Calu3 (cell line): ENCODE data around the gene CCNDBP1. TPM values are rescaled to one million over a fixed set of nuclear protein-coding genes. Genes with fewer than 3 reads are reported as not detected.
"Not testable (repeated sequence)": the region's sequence is repeated elsewhere in the genome, so short reads cannot be mapped to it uniquely, and the experiment has no call there.

ENCODE experiments used
- BruUV-seq: library from RNA; stranded (reverse); fragments of 400-500 nt; replicated peaks from 2 replicates; lab custom pipeline; 2021; lab: Mats Ljungman, UMichigan
- CTCF ChIA-PET: fragments of 300-600 bp; sonication (Branson Sonifier 250); formaldehyde crosslinking; loops from one replicate; lab custom pipeline; 2022; ENCODE audit warnings: antibody characterized with exemption; lab: Charles Lee
- DNase-seq: peaks from one replicate; pipeline ENCODE4 v3.0.0; 2022
- H3K27ac Mint-ChIP-seq: one replicate; pipeline ENCODE4 v1.8.0; 2022; ENCODE audit warnings: mixed read lengths; ENCODE audit not compliant: unreplicated experiment
- H3K27me3 Mint-ChIP-seq: one replicate; pipeline ENCODE4 v1.8.0; 2022; ENCODE audit warnings: mixed read lengths; ENCODE audit not compliant: unreplicated experiment
- H3K36me3 Mint-ChIP-seq: one replicate; pipeline ENCODE4 v1.8.0; 2022; ENCODE audit warnings: mild to moderate bottlenecking, moderate library complexity, mixed read lengths; ENCODE audit not compliant: insufficient read depth, unreplicated experiment
- H3K4me1 Mint-ChIP-seq: one replicate; pipeline ENCODE4 v1.8.0; 2022; ENCODE audit warnings: mild to moderate bottlenecking, low read depth, mixed read lengths; ENCODE audit not compliant: unreplicated experiment
- H3K4me3 Mint-ChIP-seq: one replicate; pipeline ENCODE4 v1.8.0; 2022; ENCODE audit warnings: mild to moderate bottlenecking, low read depth, moderate library complexity, mixed read lengths; ENCODE audit not compliant: unreplicated experiment
- H3K9me3 Mint-ChIP-seq: one replicate; pipeline ENCODE4 v1.8.0; 2022; ENCODE audit warnings: low read depth, mixed read lengths; ENCODE audit not compliant: unreplicated experiment
- intact Hi-C: fragments of 100-400 bp; cut with micrococcal nuclease; formaldehyde crosslinking; loops from one replicate; pipeline ENCODE4 v1.10.0; 2022; ENCODE audit not compliant: unreplicated experiment
- total RNA-seq: library from RNA; stranded (reverse); gene quantifications from 2 replicates; pipeline ENCODE4 v1.2.3, GENCODE V29; 2022
- TF ChIP-seq, protein P1 (sequence below): fragments of 200-600 bp; IDR thresholded peaks from one replicate; pipeline ENCODE4 v1.8.0; 2022; ENCODE audit warnings: antibody characterized with exemption; ENCODE audit not compliant: unreplicated experiment

The CCNDBP1 gene
- total RNA-seq, 1 experiment from 2014 or later: 13.7 TPM

DNA sequence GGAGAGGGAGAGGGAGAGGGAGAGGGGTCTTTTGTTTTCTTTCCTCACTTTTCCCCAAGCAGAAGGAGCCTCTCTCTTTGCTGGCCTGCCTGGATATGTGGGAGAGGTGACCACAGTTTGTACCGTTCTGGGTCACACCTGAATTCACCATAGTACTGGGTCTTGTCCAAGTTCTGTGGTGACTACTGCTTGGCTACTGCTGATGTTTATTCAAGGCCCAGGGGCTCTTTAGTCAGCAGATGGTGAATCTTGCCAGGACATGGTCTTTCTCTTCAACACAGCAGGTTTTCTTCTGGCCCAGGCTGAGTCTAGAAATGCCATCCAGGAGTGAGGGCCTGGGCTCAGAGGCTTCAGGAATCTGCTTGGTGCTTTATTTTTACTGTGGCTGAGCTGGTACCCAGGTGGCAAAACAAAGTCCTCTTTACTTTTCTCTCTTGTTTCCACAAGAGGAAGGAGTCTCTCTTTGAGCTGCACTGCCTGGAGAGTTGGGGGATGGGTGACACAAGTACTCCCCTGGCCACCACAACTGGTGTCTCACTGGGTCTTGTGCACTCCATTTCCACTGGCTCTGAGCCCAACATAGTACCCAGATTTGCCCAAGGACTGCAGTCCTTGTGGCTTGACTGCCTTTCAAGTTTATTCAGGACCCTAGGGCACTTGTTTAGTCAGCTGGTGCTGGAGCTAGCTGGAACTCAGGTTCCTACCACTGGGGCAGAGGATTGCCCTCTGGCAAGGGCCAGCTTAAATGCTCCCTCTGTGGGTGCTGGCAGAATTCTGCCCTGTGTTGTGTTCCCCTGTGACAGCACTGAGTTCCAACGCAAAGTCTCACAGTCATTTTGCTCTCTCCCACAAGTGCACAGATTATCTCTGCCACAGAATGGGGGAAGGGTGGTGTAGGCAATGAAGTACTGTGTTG lies 16.8 kb upstream of the CCNDBP1 start:
- H3K27me3 Mint-ChIP-seq: no peaks in the 10 kb centered on the region
- H3K4me3 Mint-ChIP-seq: no peak overlapping the region
- intact Hi-C loops: no loop called here
- H3K36me3 Mint-ChIP-seq: peaks cover 4% of the 10 kb centered on the region
- CTCF ChIA-PET: no interaction called here
- H3K27ac Mint-ChIP-seq: no peak overlapping the region
- no peak for DNase-seq
- BruUV-seq: no TSS peak
- H3K9me3 Mint-ChIP-seq: no peaks in the 10 kb centered on the region
- TF ChIP-seq, protein P1, sequence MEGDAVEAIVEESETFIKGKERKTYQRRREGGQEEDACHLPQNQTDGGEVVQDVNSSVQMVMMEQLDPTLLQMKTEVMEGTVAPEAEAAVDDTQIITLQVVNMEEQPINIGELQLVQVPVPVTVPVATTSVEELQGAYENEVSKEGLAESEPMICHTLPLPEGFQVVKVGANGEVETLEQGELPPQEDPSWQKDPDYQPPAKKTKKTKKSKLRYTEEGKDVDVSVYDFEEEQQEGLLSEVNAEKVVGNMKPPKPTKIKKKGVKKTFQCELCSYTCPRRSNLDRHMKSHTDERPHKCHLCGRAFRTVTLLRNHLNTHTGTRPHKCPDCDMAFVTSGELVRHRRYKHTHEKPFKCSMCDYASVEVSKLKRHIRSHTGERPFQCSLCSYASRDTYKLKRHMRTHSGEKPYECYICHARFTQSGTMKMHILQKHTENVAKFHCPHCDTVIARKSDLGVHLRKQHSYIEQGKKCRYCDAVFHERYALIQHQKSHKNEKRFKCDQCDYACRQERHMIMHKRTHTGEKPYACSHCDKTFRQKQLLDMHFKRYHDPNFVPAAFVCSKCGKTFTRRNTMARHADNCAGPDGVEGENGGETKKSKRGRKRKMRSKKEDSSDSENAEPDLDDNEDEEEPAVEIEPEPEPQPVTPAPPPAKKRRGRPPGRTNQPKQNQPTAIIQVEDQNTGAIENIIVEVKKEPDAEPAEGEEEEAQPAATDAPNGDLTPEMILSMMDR: no peak
- no peaks in the 10 kb centered on the region for H3K4me1 Mint-ChIP-seq

DNA sequence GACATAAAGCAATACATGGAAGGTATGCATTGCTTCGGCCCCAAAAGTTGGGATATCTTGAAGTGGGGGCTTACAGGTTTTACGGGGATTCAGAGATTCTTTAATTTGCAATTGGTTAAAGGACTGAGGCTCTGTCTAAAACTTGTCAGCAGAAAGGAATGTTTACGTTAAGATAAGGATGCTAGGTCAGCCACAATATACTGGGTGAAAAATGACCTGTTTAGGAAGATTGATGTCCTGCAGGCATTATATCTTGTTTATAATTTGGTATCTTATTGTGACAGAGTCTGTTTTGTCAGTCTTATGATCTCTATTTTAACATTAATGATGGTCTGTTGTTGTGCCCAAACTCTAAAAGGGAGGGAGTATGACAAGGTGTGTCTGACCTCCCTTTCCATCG lies 15.3 kb upstream of the CCNDBP1 start:
- TF ChIP-seq, protein P1: no peak
- no peaks in the 10 kb centered on the region for H3K27me3 Mint-ChIP-seq
- H3K36me3 Mint-ChIP-seq: peaks cover 4% of the 10 kb centered on the region
- H3K4me3 Mint-ChIP-seq: no peak overlapping the region
- no peak for DNase-seq
- intact Hi-C loops: no loop called here
- H3K27ac Mint-ChIP-seq: no peak overlapping the region
- CTCF ChIA-PET: no interaction called here
- H3K4me1 Mint-ChIP-seq: no peaks in the 10 kb centered on the region
- no peaks in the 10 kb centered on the region for H3K9me3 Mint-ChIP-seq
- no TSS peak for BruUV-seq

DNA sequence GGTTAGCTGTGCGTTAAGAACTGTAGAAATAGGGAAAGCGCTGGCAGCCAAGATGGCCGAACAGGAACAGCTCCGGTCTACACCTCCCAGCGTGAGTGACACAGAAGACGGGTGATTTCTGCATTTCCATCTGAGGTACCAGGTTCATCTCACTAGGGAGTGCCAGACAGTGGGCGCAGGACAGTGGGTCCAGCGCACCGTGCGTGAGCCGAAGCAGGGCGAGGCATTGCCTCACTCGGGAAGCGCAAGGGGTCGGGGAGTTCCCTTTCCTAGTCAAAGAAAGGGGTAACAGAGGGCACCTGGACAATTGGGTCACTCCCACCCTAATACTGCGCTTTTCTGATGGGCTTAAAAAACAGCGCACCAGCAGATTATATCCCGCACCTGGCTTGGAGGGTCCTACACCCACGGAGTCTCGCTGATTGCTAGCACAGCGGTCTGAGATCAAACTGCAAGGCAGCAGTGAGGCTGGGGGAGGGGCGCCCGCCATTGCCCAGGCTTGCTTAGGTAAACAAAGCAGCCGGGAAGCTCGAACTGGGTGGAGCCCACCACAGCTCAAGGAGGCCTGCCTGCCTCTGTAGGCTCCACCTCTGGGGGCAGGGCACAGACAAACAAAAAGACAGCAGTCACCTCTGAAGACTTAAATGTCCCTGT lies 9.4 kb upstream of the CCNDBP1 start:
- H3K4me1 Mint-ChIP-seq, intact Hi-C loops, H3K9me3 Mint-ChIP-seq, H3K4me3 Mint-ChIP-seq, H3K27ac Mint-ChIP-seq, H3K27me3 Mint-ChIP-seq, BruUV-seq, CTCF ChIA-PET, H3K36me3 Mint-ChIP-seq, DNase-seq: not testable (repeated sequence)

DNA sequence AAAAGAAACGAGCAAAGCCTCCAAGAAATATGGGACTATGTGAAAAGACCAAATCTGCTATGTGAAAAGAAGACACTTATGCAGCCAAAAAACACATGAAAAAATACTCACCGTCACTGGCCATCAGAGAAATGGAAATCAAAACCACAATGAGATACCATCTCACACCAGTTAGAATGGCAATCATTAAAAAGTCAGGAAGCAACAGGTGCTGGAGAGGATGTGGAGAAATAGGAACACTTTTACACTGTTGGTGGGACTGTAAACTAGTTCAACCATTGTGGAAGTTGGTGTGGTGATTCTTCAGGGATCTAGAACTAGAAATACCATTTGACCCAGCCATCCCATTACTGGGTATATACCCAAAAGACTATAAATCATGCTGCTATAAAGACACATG lies 8.1 kb upstream of the CCNDBP1 start:
- H3K27ac Mint-ChIP-seq, CTCF ChIA-PET, H3K9me3 Mint-ChIP-seq, intact Hi-C loops, BruUV-seq, H3K4me3 Mint-ChIP-seq, DNase-seq, H3K4me1 Mint-ChIP-seq, H3K36me3 Mint-ChIP-seq, H3K27me3 Mint-ChIP-seq: not testable (repeated sequence)

DNA sequence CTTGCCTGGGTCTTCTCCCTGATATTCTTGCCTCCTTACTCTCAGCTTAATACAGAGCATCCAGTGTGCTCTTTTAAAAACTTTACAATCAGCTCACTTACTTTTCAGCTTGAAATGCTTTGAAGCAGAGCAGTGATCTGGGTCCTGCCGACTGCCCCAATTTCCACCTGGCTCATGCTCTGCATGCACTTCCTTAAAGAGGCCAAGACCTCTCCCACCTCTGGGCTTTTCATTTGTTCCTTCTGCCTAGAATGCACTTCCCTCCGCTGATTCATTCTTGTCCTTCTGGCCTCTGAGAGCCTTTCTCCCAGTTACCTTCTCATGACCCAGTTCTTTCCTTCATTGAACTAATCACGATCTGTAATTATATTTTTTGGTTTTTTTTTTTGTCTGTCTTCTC lies 1.9 kb upstream of the CCNDBP1 start:
- CTCF ChIA-PET: no interaction called here
- H3K27ac Mint-ChIP-seq: no peak overlapping the region
- intact Hi-C loops: no loop called here
- TF ChIP-seq, protein P1: no peak
- no peaks in the 10 kb centered on the region for H3K27me3 Mint-ChIP-seq
- no peak for DNase-seq
- H3K4me3 Mint-ChIP-seq: no peak overlapping the region
- H3K36me3 Mint-ChIP-seq: peaks cover 14% of the 10 kb centered on the region
- no peaks in the 10 kb centered on the region for H3K9me3 Mint-ChIP-seq
- no TSS peak for BruUV-seq
- H3K4me1 Mint-ChIP-seq: peaks cover 12% of the 10 kb centered on the region
